Activated CD4-positive, alpha-beta T cell treated with anti-CD3 and anti-CD28 coated beads, Interleukin-2, amount 10 ng/mL, durations not matched to agents 24 days and 14 days (primary cell): ENCODE data around the gene MYOM1. TPM values are rescaled to one million over a fixed set of nuclear protein-coding genes. Genes with fewer than 3 reads are reported as not detected.

ENCODE experiments used
- DNase-seq: peaks from one replicate; pipeline ENCODE4 v3.0.0; 2022
- H3K27ac Mint-ChIP-seq: one replicate; pipeline ENCODE4 v1.8.0; 2022; ENCODE audit warnings: mild to moderate bottlenecking, mixed read lengths
- H3K27me3 Mint-ChIP-seq: one replicate; pipeline ENCODE4 v1.8.0; 2022; ENCODE audit warnings: mixed read lengths
- H3K36me3 Mint-ChIP-seq: one replicate; pipeline ENCODE4 v1.8.0; 2022; ENCODE audit warnings: low read depth, mild to moderate bottlenecking, mixed read lengths
- H3K4me1 Mint-ChIP-seq: one replicate; pipeline ENCODE4 v1.8.0; 2021; ENCODE audit warnings: mixed read lengths
- H3K4me3 Mint-ChIP-seq: one replicate; pipeline ENCODE4 v1.8.0; 2022; ENCODE audit warnings: mild to moderate bottlenecking, moderate library complexity, mixed read lengths
- H3K9me3 Mint-ChIP-seq: one replicate; pipeline ENCODE4 v1.8.0; 2021; ENCODE audit warnings: mixed read lengths
- intact Hi-C: fragments of 100-400 bp; cut with micrococcal nuclease; formaldehyde crosslinking; loops from one replicate; pipeline ENCODE4 v1.15.1; 2023
- total RNA-seq: library from RNA; stranded (reverse); gene quantifications from 2 replicates; pipeline ENCODE4 v1.2.3, GENCODE V29; 2022

MYOM1 gene
- total RNA-seq, 1 donor from 2014 or later = 0.75 TPM

DNA sequence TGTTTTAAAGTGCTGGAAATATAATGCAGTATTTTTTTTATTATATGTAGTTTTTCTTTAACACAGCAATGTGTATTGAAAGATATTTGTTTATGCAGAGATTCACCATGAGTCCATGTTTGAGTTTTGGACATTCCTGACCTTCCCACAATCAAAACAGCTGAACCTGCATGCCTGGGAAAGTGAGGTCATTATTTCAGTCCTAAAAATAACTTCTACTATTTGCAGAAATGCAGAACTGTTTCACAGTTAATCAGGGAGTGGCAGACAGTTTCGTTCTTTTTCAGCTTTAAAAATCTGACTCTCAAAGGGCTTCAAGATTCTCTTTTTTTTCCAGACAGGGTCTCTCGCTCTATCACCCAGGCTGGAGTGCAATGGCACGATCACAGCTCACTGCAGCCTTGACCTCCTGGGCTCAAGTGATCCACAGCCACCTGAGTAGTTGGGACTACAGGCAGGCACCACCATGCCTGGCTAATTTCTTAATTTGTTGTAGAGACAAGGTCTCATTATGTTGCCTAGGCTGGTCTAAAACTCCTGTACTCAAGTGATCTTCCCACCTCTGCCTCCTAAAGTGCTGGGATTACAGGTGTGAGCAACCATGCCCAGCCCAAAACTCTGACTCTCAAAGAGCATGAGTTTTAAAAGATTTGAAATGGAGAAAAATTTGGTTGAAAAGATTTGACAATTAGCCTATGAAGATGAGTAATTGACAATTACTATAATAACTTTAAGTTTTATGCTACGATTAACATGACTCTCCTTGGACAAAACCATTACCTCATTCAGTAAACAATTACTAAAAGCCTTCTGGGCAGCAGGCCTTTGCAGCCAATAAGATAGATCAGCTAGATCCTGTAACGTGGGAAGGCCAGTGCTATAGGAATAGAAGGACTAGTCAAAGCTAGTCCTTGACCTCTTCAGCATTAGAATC lies 37.2 kb upstream of the MYOM1 start:
- H3K27me3 Mint-ChIP-seq = no peaks in the 10 kb centered on the region
- H3K4me1 Mint-ChIP-seq = peaks cover 66% of the 10 kb centered on the region
- intact Hi-C loops = no loop called here

GRCh38 chr18:3255611-3256165 lies 35.9 kb upstream of the MYOM1 start:
- intact Hi-C loops = no loop called here
- H3K4me1 Mint-ChIP-seq = peaks cover 74% of the 10 kb centered on the region
- H3K27me3 Mint-ChIP-seq = no peaks in the 10 kb centered on the region
- peak overlapping the region; percentile 6 for H3K27ac Mint-ChIP-seq
- peaks cover 60% of the 10 kb centered on the region for H3K36me3 Mint-ChIP-seq
- no peak overlapping the region for H3K4me3 Mint-ChIP-seq
- no peaks in the 10 kb centered on the region for H3K9me3 Mint-ChIP-seq
- no peak for DNase-seq

More for the DNA sequence above, 37.2 kb upstream of the MYOM1 start:
- no peaks in the 10 kb centered on the region for H3K9me3 Mint-ChIP-seq
- peaks cover 58% of the 10 kb centered on the region for H3K36me3 Mint-ChIP-seq
- peak overlapping the region; percentile 86 for H3K27ac Mint-ChIP-seq
- no peak for DNase-seq
- no peak overlapping the region for H3K4me3 Mint-ChIP-seq

DNA sequence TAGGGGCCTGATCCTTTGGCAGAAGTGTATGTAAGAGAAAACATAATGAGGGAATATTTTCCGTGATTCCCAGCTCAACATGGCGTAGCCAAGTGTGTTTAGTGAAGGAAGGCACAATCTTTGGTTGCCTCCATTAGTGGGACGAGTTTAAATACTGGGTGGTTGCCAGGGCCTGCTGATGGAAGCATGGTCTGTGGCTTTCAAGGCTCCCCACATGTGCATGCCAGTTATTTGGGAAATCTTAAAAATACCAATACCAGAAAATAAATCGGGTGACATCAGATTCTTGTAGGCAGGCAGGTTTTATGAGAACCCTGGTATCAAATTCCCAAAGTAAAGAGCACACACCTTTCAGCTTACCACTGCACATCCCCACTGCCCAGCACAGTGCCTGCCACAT lies 35.0 kb upstream of the MYOM1 start:
- H3K27me3 Mint-ChIP-seq = no peaks in the 10 kb centered on the region
- peaks cover 75% of the 10 kb centered on the region for H3K4me1 Mint-ChIP-seq
- no peak overlapping the region for H3K4me3 Mint-ChIP-seq
- no peak for DNase-seq
- H3K9me3 Mint-ChIP-seq = no peaks in the 10 kb centered on the region
- peaks cover 63% of the 10 kb centered on the region for H3K36me3 Mint-ChIP-seq
- intact Hi-C loops = no loop called here
- H3K27ac Mint-ChIP-seq = peak overlapping the region; percentile 1

GRCh38 chr18:3252843-3253242 lies 33.1 kb upstream of the MYOM1 start:
- intact Hi-C loops = no loop called here

GRCh38 chr18:3251963-3252277 lies 32.2 kb upstream of the MYOM1 start:
- peaks cover 54% of the 10 kb centered on the region for H3K36me3 Mint-ChIP-seq
- H3K4me3 Mint-ChIP-seq = peak overlapping the region; percentile 70
- intact Hi-C loops = no loop called here
- no peak for DNase-seq
- H3K4me1 Mint-ChIP-seq = peaks cover 57% of the 10 kb centered on the region
- peak overlapping the region; percentile 58 for H3K27ac Mint-ChIP-seq
- no peaks in the 10 kb centered on the region for H3K27me3 Mint-ChIP-seq
- H3K9me3 Mint-ChIP-seq = no peaks in the 10 kb centered on the region

More at GRCh38 chr18:3252843-3253242, 33.1 kb upstream of the MYOM1 start:
- Mint-ChIP-seq H3K27me3 (no peaks in the 10 kb centered on the region), H3K27ac (peak overlapping the region; percentile 54), H3K4me1 (peaks cover 63% of the 10 kb centered on the region), H3K4me3 (peak overlapping the region; percentile 55), H3K36me3 (peaks cover 62% of the 10 kb centered on the region), H3K9me3 (no peaks in the 10 kb centered on the region)
- no peak for DNase-seq

- Mint-ChIP-seq H3K4me3 (peak overlapping the region; percentile 70), H3K9me3 (no peaks in the 10 kb centered on the region), H3K4me1 (peaks cover 57% of the 10 kb centered on the region), H3K27me3 (no peaks in the 10 kb centered on the region), H3K27ac (no peak overlapping the region), H3K36me3 (peaks cover 50% of the 10 kb centered on the region)
- intact Hi-C loops = no loop called here
- DNase-seq = no peak
Measured at GRCh38 chr18:3251249-3251962, 31.6 kb upstream of the MYOM1 start.

DNA sequence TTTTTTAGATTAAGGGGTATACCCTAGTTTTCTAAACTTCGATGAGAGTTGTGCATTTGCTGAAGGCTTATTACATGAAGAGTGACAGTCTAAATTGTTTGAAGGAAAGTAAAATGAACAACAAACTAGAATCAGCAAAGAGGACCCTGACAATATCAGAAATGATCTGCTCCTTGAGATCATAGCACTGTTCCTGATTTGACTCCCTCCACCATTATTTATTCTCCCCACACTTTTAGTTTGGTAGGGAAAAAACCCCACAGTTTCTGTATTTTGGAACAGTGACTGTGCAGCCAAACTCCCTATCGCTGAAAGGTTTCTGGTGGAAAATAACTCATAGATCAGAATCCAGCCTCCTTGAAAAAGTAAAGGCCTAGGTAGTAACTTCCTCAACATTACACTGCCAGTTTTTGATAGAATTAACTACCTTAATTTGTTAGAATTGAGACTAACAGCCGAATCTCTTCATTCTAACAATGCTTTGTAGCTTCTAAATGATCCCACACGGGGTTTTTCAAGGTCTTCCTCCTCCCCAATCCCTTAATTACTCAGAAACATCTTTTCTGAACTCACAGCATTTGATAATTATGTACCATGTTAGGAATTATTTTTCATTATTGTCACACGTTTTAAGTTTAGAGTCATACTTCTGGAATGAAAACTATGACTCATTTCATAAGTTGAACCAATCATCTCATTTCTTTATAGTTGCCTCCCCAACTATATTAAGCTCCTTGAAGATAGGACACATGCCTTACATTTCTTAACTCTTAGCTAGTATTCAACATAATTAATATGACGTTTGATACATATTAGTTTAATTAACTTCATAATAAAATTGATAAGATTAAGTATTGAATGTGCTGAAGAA lies 30.7 kb upstream of the MYOM1 start:
- no peak for DNase-seq
- H3K27me3 Mint-ChIP-seq = no peaks in the 10 kb centered on the region
- peak overlapping the region; percentile 94 for H3K27ac Mint-ChIP-seq
- peaks cover 60% of the 10 kb centered on the region for H3K4me1 Mint-ChIP-seq
- H3K36me3 Mint-ChIP-seq = peaks cover 44% of the 10 kb centered on the region
- H3K9me3 Mint-ChIP-seq = no peaks in the 10 kb centered on the region
- intact Hi-C loops = loop anchor here (1.0 kb wide), 1 partner anchor 189 kb away; no protein-coding TSS in a partner anchor
- H3K4me3 Mint-ChIP-seq = peak overlapping the region; percentile 81

DNA sequence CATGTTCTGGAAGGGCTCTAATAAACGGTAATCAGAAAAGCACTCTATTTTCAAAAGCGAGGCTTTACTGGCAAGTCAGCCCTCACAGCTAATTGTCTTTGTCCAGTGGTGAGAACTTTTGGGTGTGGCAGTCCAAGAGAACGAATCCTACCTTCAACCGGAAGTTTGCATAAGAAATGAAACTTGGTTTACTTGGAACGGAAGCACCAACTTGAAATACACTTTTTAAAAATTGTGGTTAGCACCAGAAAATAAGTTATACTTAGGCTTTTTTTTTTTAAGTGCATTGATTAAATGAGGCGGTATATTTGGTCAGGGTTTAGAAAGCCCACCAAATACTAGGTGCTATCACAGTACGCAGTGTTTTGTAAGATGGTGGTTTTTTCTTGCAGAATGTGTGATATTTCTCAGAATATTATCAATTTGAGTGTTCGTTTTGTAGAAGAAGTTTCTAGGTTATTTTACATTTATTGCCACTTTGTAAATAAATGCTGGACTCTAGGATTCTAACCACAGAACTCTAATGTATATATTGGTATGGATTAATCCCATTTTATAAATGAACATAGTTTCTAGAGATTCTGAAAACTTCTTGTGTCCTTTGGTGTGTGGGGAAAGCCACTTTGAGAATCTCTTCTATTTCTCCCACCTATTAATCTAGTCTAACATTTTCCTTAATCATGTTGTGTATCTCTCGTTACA lies 29.0 kb upstream of the MYOM1 start:
- H3K36me3 Mint-ChIP-seq = peaks cover 34% of the 10 kb centered on the region
- peaks cover 62% of the 10 kb centered on the region for H3K4me1 Mint-ChIP-seq

GRCh38 chr18:3248062-3248657 lies 28.4 kb upstream of the MYOM1 start:
- intact Hi-C loops = loop anchor here (1.0 to 10.0 kb wide), 4 partner anchors 235 to 911 kb away; partner anchors contain the start of genes EMILIN2 and LPIN2
- H3K9me3 Mint-ChIP-seq = no peaks in the 10 kb centered on the region
- H3K4me3 Mint-ChIP-seq = peak overlapping the region; percentile 98
- H3K36me3 Mint-ChIP-seq = peaks cover 30% of the 10 kb centered on the region
- peak overlapping the region; percentile 95 for H3K27ac Mint-ChIP-seq
- no peak for DNase-seq
- no peaks in the 10 kb centered on the region for H3K27me3 Mint-ChIP-seq
- H3K4me1 Mint-ChIP-seq = peaks cover 60% of the 10 kb centered on the region

More for the DNA sequence above, 29.0 kb upstream of the MYOM1 start:
- Mint-ChIP-seq H3K27ac (peak overlapping the region; percentile 95), H3K27me3 (no peaks in the 10 kb centered on the region), H3K9me3 (no peaks in the 10 kb centered on the region), H3K4me3 (peak overlapping the region; percentile 98)
- peak; percentile 84 for DNase-seq
- intact Hi-C loops = loop anchor here (1.0 to 10.0 kb wide), 4 partner anchors 236 to 912 kb away; partner anchors contain the start of genes EMILIN2 and LPIN2

GRCh38 chr18:3247240-3248061 lies 27.7 kb upstream of the MYOM1 start, which contains the start of gene MYL12A:
Gene MYL12A (plus strand): TSS chr18:3247801. CDS start chr18:3253248, 5,447 bp downstream.
- DNase-seq = peak; percentile 99
- Mint-ChIP-seq H3K4me1 (peaks cover 54% of the 10 kb centered on the region), H3K27ac (peak within 1 kb of the TSS; percentile 95), H3K4me3 (peak within 1 kb of the TSS; percentile 98), H3K9me3 (no peaks in the 10 kb centered on the region), H3K27me3 (no peaks in the 10 kb centered on the region), H3K36me3 (peaks cover 25% of the 10 kb centered on the region)
- intact Hi-C loops = loop anchor here (1.0 to 10.0 kb wide), 11 partner anchors 14 to 910 kb away; partner anchors contain the start of genes EMILIN2, LPIN2 and SMCHD1

DNA sequence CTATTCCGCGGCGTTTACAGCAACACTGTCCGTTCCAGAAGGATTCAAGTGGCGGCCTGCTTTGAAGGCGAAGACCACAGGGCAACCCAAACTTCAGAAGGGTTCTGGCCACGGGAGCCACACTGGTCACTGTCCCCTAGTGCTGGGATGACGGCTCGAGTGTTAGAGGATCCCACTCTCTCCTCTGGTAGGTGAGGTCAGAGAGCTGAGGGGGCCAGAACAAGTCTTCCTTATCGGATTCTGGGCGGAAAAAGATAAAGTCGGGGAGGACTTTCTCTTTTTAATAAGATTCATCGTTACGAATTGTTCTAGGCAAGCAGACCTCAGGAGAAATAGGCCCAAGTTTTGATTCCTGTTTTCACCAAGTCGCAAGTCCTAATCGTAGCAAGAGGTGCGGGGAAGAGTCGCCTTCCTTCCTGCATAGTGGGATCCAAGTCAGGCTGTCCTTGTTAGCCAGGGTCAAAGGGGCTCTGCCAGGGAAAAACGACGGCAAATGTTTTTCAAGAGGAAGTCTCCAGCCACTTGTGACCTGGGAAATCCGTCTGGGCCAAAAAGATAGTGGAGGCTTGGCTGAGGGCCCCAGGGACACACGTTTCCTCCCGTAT lies 27.0 kb upstream of the MYOM1 start:
- Mint-ChIP-seq H3K9me3 (peaks cover 7% of the 10 kb centered on the region), H3K4me3 (peak overlapping the region; percentile 98), H3K36me3 (peaks cover 29% of the 10 kb centered on the region), H3K27me3 (no peaks in the 10 kb centered on the region), H3K4me1 (peaks cover 49% of the 10 kb centered on the region), H3K27ac (peak overlapping the region; percentile 95)
- intact Hi-C loops = loop anchor here (1.0 to 10.0 kb wide), 12 partner anchors 15 to 909 kb away; partner anchors contain the start of genes EMILIN2 and SMCHD1
- peak; percentile 81 for DNase-seq
